HG03378 (cell line): ENCODE results near the gene SUSD3.
"Not testable (repeated sequence)": the region's sequence is repeated elsewhere in the genome, so short reads cannot be mapped to it uniquely, and the experiment has no call there.

ENCODE experiments used
- ATAC-seq: cut with Tn5 transposase; IDR thresholded peaks from one replicate; pipeline ENCODE4 v1.9.1; 2021; ENCODE audit warnings: mild to moderate bottlenecking, moderate library complexity; ENCODE audit not compliant: unreplicated experiment

The SUSD3 gene

DNA sequence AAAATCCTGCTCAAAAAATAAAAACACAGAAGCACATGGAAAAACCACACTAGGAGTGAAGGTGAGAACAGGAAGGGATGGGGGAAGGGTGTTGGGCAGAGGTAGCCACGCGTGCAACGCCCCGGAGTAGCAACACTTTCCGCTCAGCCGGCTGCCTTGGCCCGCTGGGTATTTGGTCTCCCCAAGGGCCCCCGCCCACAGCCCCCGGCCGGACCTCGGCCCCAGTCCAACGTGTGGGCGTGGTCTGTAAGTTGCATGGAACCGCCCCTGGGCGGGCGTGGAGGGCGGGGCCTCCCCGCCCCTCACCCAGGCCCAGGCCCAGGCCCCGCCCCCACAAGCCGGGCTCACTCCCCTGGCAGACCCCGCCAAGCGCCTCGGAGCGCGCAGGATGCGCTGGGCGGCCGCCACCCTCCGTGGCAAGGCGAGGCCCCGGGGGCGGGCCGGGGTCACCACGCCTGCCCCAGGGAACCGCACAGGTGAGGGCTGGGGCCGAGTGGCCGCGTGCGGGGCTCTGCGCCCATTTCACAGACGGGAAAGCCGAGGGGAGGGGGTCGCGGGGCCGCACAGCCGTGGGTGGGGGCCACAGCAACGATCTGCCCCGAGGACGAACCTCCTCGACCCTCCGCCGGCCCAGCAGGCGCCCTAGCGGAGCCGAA, at the start of gene SUSD3:
Gene SUSD3 (plus strand): TSS at position 347 of the 656 bp plus-strand sequence. CDS start 42 bp downstream, at position 389.
- peak; percentile 43 for ATAC-seq

DNA sequence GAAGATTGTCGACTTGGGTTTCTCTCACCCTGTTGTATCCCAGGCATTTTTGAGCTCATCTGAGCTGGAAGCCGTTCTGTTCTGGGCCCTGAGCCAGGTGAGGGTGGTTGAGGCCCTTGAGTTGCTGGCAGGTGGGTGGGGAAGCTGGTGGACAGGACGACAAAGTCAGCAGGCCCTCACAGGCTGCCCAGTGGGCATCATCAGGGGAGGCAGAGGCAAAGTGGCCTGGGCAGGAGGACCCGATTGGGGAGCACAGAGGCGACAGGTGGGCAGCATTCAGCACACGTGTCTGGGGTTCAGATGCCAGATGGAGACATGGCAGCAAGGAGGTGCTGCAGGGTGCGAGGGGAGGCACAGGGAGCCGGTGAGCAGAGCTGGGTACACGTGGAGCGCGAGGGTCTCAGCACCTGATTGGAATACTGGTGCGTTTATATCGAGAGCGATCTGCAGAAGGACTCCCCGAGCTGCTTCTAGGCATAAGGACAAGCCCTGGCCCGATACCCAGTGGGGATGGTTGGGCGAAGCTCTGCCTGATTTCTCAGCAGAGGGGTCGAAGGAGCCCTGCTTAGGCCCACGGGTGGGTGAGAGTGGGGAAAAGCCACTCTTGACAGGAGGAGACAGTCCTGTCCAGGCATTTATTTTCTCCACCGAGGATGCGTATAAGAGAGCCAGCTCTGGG, 49.0 kb upstream of the SUSD3 start:
- no peak for ATAC-seq

DNA sequence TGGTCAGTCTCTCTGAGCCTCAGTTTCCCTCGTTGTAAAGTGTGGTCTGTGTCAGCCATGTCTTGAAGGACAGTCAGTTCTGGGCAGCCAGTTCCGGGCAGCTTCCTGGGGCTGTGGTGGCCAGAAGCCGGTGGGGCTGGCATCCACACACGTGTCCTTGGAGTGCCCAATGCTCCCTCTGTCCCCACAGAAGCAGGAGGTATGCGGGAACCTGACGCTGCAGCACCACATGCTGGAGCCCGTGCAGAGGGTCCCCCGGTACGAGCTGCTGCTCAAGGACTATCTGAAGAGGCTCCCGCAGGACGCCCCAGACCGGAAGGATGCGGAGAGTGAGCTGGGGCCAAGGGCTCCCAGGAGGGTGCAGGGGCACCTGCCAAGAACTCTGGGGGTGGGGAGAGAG, 48.4 kb upstream of the SUSD3 start:
- ATAC-seq, result no peak

DNA sequence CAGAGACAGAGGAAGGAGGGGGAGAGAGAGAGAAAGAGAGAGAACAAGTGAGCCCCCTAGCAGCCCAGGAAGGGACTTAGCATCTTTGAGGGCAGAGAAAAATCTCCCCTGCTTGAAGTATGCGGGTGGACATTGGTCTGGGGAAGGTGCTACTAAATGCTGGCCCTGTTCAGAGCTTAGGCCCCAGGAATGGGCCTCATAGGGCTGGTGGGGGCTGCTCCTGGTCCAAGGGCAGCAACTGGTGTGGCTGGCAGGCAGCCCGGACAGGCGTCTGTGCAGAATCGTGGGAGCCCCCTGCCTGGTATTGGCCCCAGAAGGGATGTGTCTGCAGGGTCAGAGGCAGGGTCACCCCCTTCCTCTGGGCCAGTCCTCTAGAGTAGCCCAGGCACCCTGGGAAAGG, 47.8 kb upstream of the SUSD3 start:
- ATAC-seq, result no peak

DNA sequence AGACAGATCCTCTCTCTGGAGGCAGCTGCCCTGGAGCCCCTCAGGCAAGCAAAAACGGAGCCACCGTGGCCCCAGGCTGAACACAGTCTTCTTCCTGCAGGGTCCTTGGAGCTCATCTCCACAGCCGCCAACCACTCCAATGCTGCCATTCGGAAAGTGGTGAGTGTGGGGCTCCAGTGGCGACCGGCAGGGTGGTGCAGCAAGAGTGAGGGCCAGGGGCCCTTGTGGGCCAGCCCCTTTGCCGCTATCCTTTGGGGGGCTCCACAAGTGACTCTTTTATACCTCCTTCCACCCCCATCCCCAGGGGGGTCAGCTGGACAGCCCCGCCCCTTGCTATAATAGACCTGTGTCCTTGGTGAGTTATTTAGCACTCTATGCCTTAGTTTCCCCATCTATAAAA, 47.4 kb upstream of the SUSD3 start:
- no peak for ATAC-seq

DNA sequence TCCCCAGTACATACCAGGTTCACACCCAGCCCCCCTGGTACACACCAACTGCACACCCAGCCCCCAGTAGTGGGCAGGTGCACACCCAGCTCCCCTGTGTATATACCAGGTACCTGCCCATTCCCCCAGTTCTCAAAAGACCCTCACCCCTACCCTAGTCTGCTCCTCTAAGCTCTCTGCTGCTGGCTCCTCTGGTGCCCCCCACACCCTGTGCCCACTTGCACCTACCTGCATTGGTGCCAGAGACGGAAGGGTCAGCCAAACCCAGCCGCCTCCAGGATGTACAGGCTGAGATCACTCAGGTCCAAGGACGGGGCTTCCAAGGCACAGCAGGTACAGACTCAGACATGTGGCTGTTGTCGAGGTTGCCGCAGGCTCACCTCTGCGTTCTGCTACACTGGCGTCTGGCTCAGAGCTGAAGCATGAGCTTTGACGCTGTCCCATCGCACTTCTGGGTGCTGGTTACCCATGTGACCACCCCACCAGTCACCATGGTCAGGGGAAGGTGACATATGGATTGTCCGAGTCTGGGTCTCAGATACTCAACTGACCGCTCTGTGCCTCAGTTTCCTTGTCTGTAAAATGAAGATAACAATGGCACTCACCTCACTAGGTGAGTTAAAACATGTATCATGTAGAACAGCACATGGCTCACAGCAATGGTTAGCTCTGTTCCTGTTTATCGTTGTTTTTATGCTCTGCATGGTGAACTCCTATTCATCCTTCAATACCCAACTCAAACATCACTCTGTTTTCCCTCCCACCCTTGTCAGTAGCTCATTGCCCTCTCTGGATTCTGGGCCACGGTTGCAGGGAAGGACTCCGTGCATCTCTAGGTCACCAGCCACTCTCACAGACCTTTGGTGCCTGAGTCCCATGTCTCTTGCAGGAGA, 45.3 kb upstream of the SUSD3 start:
- no peak for ATAC-seq

DNA sequence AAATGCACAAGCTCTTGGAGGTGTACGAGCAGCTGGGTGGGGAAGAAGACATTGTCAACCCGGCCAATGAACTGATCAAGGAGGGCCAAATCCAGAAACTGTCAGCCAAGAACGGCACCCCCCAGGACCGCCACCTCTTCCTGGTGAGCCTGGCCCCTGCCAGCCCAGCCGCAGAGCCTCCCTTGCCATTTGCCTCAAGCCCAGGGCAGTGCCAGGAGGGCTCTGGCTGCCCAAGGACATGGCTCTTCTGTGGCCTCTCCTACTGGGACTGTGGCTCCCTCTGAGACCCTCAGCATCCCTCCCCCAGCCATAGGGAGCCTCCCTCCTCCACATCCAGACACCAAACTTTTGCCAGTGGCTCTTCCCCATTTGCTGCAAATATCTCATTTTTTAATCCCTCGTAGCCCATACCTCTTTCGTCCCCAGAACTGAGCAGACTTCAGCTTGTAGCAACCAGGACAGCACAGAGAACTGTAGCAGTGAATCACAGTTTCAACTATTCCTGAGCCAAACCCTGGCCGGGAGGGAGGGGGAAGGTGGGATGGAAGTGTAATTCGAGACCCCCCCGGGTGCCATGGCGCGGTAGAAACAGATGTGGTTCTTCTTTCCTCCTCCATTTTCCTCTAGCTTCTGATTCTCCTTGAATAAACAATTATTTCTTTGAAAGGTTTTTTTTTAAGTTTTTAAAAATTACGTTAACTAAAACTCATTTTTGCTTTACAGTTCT, 44.5 kb upstream of the SUSD3 start:
- ATAC-seq, result no peak

DNA sequence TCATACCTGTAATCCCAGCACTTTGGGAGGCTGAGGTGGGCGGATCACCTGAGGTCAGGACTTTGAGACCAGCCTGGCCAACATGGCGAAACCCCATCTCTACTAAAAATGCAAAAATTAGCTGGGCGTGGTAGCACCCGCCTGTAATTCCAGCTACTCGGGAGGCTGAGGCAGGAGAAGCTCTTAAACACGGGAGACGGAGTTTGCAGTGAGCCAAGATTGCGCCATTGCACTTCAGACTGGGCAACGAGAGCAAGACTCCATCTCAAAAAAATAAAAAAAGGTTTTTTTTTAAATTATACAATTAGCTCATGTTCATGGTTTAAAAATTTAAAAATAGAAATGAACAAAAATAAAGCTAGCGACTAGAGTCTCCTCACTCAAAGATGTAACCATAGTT, 43.3 kb upstream of the SUSD3 start:
- ATAC-seq, result not testable (repeated sequence)

DNA sequence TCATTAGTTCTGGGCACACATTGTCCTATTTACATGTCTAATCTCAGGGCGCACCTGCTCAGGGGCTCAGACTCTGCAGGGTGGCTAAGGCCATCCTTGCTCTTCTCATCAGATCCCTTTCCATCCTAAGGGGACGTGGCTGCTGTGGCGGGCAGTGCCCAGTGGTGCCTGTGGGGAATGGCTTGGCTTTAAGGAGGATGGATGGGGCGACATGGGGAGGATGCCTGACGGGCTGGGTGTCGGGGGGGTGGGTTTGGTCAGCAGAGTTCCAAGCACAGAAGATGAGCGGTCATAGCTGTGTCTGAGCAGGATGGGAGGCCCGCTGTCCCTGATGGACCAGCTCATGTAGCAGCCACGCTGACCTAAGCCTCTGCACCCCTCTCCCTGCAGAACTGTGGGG, 40.9 kb upstream of the SUSD3 start:
- no peak for ATAC-seq

DNA sequence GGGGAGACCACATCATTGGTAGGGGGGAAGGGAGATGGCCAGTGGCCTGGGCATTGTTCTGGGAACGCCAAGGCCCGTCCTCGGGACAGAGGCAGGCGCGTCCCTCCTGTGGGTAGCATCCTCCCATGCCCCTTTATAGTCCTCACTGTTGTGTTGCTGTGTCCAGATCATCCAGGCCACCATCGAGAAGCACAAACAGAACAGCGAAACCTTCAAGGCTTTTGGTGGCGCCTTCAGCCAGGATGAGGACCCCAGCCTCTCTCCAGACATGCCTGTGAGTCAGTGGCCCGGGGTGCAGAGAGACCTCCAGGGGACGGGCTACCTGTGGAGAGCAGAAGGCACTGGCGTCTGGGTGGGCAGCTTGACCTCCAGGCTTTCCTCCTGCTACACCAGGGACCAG, 38.4 kb upstream of the SUSD3 start:
- no peak for ATAC-seq

DNA sequence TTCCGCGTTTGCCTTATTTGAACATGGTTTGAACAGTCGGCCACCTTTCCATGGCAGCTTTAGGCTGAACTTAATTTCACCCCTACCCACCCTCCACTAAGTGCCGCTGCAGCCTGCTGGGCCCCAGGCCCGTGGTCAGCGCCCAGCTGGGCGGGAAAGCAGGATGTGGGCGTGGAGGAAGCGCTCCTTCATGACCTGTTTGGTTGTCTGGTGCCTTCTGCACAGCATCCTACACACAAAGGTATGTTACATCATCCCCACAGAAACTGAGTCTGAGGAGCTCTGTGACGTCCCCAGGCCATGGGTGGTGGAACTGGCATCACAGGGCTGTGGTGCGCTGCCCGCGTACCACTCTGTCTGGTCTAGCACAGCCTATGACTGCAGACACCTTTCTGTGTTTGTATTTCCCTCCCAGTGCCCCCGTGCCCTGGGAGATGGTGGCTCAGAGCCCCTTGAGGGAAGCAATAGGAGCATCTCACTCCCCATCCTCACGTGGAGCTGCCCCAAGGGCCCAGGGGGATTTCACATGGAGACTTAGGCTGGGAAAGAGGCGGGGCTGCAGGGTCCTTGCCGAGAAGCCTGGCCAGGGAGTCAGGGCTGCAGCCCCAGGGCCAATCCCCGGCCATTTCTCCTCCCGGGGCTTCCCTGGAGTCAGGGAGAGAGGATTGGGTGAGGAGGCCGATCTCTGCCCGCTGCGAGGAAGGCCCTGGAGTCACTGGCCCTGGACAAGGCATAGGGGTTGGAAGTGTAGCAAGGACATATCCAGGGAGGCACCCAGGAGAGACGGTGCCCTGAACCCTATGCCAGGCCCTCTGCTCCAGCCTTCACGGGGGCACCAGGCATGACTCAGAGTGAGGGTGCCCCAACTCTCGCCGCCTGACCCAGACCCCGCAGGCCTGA, 37.5 kb upstream of the SUSD3 start:
- ATAC-seq, result no peak

DNA sequence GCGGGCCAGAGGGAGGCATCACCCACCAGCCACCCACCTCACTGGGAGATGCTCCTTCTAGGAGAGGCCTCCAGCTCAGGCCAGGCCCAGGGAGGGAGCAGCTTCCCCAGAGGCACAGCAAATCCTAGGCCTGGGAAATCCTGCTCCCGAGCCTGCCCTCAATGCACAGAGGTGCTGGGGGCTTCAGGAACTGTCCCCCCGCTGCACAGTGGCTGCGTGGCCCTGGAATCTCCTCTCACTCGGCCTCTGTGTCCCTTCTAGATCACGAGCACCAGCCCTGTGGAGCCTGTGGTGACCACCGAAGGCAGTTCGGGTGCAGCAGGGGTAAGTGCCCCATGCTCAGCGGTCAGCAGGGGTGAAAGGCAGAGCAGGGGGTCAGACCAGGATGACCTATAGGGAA, 36.4 kb upstream of the SUSD3 start:
- ATAC-seq, result no peak

DNA sequence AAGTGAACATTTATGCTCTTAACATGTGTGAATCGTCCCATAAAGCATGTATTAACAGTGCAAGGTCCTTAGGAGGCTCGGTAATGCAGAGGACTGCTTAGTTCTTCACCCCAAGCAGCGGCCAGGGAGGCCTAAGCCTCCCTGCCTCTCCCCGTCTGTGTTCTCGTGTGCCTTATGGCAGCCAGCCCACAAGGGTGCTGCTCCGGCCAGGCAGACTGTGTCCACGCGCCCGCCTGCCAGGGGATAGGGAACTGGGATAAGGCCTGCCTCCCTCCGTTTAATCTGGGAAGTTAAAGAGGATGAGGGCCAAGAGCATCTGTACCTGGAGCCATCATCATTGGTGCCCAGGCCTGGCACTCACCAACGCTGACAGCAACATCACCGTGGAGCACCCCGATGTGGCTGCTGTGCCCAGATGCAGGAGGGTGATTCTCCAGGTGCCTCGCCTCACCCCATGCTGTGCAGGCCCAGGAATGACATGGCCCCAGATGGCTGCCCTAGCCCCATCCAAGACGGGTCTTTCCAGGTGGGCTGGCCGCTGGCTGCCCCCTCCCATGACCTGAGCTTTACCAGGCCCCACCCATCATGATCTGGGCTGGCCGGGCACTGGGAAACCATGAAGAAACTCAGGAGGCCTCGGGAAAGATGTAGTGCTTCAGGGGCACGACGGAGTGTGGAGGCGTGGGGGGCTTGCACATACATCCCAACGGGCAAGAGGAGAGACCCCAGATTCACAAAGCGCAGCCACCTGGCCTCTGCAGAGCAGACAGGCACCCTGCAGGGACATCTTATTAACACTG, 35.6 kb upstream of the SUSD3 start:
- ATAC-seq, result no peak

DNA sequence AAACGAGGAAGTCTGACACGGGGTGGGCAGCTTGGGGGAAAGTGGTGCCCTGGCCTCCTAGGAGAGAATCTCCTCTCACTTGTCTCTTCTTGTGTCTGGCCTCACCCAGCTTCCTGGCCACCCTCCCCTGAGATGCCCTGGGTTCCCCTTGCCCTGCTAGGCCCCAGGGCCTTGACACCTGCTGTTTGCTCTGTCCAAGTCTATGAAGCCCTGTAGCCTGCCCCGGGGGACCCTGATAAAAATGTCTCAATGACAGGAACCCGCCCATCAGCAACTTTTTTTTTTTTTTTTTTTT, 35.0 kb upstream of the SUSD3 start:
- ATAC-seq, result no peak

DNA sequence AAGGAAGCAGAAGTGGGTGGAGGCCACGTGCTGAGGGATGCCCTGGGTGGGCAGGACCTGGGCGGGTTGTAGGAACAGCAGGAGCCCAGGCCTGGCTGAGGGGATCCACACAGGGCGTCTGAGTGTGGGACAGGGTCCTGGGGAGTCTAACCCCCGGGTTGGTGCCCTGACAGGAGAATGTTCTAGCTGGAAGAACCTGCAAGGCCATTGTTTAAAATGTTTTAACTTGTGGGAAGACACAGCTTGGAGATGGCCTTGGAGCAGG, 33.9 kb upstream of the SUSD3 start:
- no peak for ATAC-seq

DNA sequence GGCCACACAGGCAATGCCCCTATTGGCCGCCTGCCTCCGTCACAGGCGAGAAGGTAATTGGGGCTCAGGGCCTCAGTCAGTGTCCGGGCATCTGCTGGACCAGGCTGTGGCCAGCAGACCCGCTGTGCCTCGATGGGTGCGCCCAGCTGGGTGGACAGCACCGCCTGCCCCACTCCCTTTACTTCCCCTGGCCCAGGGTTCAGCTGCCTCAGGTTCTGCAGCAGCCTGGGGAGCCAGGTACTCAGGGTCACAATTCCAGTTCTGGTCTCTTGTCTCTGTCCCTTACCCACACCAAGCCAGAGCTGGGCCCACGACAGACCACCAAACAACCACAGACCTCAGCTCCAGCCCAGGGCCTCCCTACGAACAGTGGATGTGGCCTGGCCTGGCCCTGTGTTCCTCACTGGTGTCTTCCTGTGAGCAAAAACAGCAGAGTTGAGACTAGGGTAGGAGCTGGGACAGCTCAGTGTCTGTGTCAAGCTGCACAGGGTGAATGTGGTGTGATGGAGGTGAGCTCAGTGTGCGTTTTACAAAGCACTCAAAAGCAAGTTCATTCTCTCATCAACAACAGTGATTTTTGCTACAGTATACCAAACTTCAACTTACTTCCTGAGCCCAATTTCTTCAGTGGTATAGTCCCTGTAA, 33.4 kb upstream of the SUSD3 start:
- ATAC-seq, result no peak

DNA sequence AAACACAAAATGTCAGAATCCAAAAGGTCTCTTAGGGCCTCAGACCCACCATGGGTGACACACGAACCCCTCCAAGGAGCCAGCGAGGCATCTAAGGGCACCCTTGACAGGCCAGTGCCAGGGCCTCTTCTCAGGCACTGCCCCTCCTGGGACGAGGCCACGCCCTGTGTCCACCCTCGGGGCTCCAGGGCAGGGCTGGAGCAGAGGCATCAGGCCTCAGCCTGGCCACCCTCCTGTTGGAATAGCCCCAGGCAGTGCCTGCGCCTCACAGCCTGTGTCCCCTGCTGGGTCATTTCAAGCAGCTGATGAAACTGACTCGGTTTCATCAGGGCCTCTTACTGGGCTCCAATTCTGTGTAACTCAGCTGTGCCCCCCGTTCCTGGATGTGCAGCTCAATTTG, 32.8 kb upstream of the SUSD3 start:
- ATAC-seq, result no peak

DNA sequence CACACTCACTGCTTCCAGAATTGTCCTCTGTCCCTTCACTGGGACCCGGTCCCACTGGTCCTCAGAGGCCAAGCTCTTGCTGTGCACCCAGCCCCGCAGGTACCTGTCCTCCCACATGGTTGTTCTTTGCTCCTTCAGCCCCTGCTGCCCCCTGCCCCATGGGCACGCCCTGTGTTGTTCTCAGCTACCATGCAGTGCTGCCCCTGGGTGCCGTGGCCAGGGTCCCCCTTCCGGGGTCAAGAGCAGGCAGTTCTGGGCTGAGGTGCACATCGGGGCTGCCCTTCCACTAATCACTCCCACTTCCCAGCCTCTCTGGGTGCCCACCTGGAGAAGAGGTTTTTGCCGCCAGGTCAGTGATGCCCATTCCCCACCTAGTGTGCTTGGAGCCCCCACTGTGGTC, 31.9 kb upstream of the SUSD3 start:
- no peak for ATAC-seq

DNA sequence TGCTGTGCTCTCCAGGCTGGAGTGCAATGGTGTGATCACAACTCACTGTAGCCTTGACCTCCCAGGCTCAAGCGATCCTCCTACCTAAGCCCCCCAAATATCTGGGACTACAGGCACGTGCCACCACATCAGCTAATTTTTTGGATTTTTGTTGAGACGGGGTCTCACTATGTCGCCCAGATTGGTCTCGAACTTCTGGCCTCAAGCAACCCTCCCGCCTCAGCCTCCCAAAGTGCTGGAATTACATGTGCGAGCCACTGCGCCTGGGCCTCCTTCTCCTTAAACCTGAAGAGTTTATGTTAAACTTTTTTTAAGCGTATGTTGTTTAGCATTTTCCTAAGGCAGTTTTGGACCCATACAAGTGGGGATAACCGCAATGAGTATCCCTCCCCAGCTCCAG, 30.8 kb upstream of the SUSD3 start:
- ATAC-seq, result no peak
